Measurements from ENCODE around the gene GPR15LG.

Gene GPR15LG

GRCh38 chr10:84156009-84156408 lies 17.6 kb upstream of the GPR15LG start:
- no peak for TF ChIP-seq ZFX (IDR thresholded peaks at IDR 0.05; ENCODE audit: borderline replicate concordance)
- TF ChIP-seq CTCF (IDR thresholded peaks at IDR 0.05): no peak
- no peak overlapping the region for H3K27ac ChIP-seq

GRCh38 chr10:84156768-84157167 lies 16.8 kb upstream of the GPR15LG start:
- TF ChIP-seq ZFX (IDR thresholded peaks at IDR 0.05; ENCODE audit: borderline replicate concordance) (no peak), CTCF (IDR thresholded peaks at IDR 0.05) (no peak)
- H3K27ac ChIP-seq: no peak overlapping the region

- TF ChIP-seq CTCF (IDR thresholded peaks at IDR 0.05): no peak
- TF ChIP-seq ZFX (IDR thresholded peaks at IDR 0.05; ENCODE audit: borderline replicate concordance): no peak
- no peak overlapping the region for H3K27ac ChIP-seq
These were observed 15.5 kb upstream of the GPR15LG start for GRCh38 chr10:84158061-84158460.

GRCh38 chr10:84158550-84158949 lies 15.1 kb upstream of the GPR15LG start:
- TF ChIP-seq CTCF (IDR thresholded peaks at IDR 0.05) (no peak), ZFX (IDR thresholded peaks at IDR 0.05; ENCODE audit: borderline replicate concordance) (no peak)
- H3K27ac ChIP-seq: no peak overlapping the region

GRCh38 chr10:84159076-84159685 lies 14.4 kb upstream of the GPR15LG start:
- H3K27ac ChIP-seq: no peak overlapping the region
- no peak for TF ChIP-seq CTCF (IDR thresholded peaks at IDR 0.05)
- no peak for TF ChIP-seq ZFX (IDR thresholded peaks at IDR 0.05; ENCODE audit: borderline replicate concordance)

- H3K27ac ChIP-seq: no peak overlapping the region
- no peak for TF ChIP-seq ZFX (IDR thresholded peaks at IDR 0.05; ENCODE audit: borderline replicate concordance)
- no peak; the same call in 1 of the 2 replicates for TF ChIP-seq CTCF (IDR thresholded peaks at IDR 0.05)
These were observed 12.8 kb upstream of the GPR15LG start for GRCh38 chr10:84160663-84161362.

GRCh38 chr10:84163996-84164395 lies 9.6 kb upstream of the GPR15LG start:
- no peak for TF ChIP-seq ZFX (IDR thresholded peaks at IDR 0.05; ENCODE audit: borderline replicate concordance)
- TF ChIP-seq CTCF (IDR thresholded peaks at IDR 0.05): no peak
- no peak overlapping the region for H3K27ac ChIP-seq
